RKO (cell line): Measurements from ENCODE around the gene ASIC3.

Experiments
- DNase-seq: peaks from one replicate; pipeline ENCODE4 v3.0.0-alpha.2; 2016; ENCODE audit warnings: low spot score

Gene ASIC3

GRCh38 chr7:151056666-151057505 lies 8.6 kb downstream of the ASIC3 start:
- DNase-seq: no peak

- DNase-seq: peak; percentile 58
These were observed 9.2 kb downstream of the ASIC3 start, which contains the start of gene CDK5 for GRCh38 chr7:151057506-151057988. Gene CDK5 (minus strand): TSS chr7:151057897. CDS start chr7:151057848, 49 bp downstream.

- DNase-seq: peak; percentile 100
These were observed 9.9 kb downstream of the ASIC3 start for GRCh38 chr7:151057989-151058780.

- DNase-seq: peak; percentile 69
These were observed 10.5 kb downstream of the ASIC3 start for GRCh38 chr7:151058781-151059366.

GRCh38 chr7:151059367-151060112 lies 11.2 kb downstream of the ASIC3 start, which contains the start of gene SLC4A2:
Gene SLC4A2 (plus strand): TSS chr7:151059589. CDS start chr7:151061988, 2,399 bp downstream.
- peak; percentile 84 for DNase-seq

GRCh38 chr7:151060113-151060415 lies 11.7 kb downstream of the ASIC3 start:
- DNase-seq: no peak

GRCh38 chr7:151060416-151061212 lies 12.3 kb downstream of the ASIC3 start:
- DNase-seq: peak; percentile 89

GRCh38 chr7:151061213-151062110 lies 13.1 kb downstream of the ASIC3 start:
- peak; percentile 57 for DNase-seq

GRCh38 chr7:151062111-151062398 lies 13.7 kb downstream of the ASIC3 start:
- DNase-seq: no peak

GRCh38 chr7:151062399-151063211 lies 14.3 kb downstream of the ASIC3 start:
- peak; percentile 95 for DNase-seq

- DNase-seq: peak; percentile 53
These were observed 14.9 kb downstream of the ASIC3 start for GRCh38 chr7:151063212-151063561.

- DNase-seq: no peak
These were observed 16.1 kb downstream of the ASIC3 start for GRCh38 chr7:151064454-151064853.

GRCh38 chr7:151064993-151065392 lies 16.7 kb downstream of the ASIC3 start:
- DNase-seq: no peak

GRCh38 chr7:151065516-151065915 lies 17.2 kb downstream of the ASIC3 start:
- DNase-seq: no peak

GRCh38 chr7:151066273-151066974 lies 18.1 kb downstream of the ASIC3 start:
- DNase-seq: no peak

GRCh38 chr7:151068069-151068773 lies 19.9 kb downstream of the ASIC3 start:
- DNase-seq: no peak

- no peak for DNase-seq
These were observed 21.7 kb downstream of the ASIC3 start for GRCh38 chr7:151069841-151070573.
